SW480 (cell line): ENCODE measurements around the gene ZNF608.
A peak's percentile ranks its signal among the peaks of the same experiment; 100 is the strongest.

Source experiments
- DNase-seq: peaks from one replicate; pipeline ENCODE4 v3.0.0-alpha.2; 2016; ENCODE audit warnings: low spot score

ZNF608 gene

GRCh38 chr5:124719113-124719967, 27.1 kb downstream of the ZNF608 start:
- no peak for DNase-seq

GRCh38 chr5:124718380-124718789, 28.1 kb downstream of the ZNF608 start:
- DNase-seq = peak; percentile 25

GRCh38 chr5:124716169-124716568, 30.3 kb downstream of the ZNF608 start:
- no peak for DNase-seq

GRCh38 chr5:124714910-124715309, 31.5 kb downstream of the ZNF608 start:
- no peak for DNase-seq

DNA sequence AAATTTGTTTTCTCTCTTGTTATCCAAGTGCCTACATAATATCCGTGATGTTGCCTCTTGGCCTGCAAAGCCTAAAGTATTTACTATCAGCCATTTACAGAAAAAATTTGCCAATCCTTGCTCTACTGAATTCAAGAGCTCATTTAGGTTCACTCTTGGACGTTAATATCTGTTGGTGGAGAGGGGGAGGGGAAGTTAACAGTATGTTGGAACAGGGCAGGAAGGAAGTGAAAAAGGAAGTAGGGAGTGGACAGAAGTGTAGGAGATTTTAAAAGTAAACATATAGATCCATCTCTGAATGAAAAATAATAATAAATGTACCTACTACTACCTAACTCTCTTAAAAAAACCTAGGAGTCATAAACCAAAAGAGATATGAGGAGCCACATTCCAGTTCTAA, 32.8 kb downstream of the ZNF608 start:
- no peak for DNase-seq

GRCh38 chr5:124712731-124713305, 33.6 kb downstream of the ZNF608 start:
- no peak for DNase-seq

- DNase-seq = peak; percentile 26
These were observed 38.4 kb downstream of the ZNF608 start for GRCh38 chr5:124708086-124708485.

DNA sequence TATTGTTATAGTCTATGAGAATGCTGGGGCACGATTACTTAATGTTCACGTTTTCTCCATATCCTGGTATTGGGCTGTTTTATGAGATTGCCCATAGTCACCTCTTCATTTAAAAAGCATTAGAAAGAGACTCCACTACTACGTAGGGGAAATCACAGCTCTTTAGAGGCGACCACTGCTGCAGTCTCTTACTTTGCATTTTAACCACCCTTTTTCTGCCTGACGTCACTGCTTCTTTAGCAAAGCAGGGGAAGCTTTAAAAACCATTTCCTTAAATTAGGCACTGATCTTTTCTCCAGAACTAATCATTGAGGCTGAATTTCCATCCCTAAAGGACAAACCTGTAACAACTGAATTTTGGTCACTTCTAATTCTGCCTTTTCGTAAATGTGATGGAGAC, 38.9 kb downstream of the ZNF608 start:
- DNase-seq = no peak

DNA sequence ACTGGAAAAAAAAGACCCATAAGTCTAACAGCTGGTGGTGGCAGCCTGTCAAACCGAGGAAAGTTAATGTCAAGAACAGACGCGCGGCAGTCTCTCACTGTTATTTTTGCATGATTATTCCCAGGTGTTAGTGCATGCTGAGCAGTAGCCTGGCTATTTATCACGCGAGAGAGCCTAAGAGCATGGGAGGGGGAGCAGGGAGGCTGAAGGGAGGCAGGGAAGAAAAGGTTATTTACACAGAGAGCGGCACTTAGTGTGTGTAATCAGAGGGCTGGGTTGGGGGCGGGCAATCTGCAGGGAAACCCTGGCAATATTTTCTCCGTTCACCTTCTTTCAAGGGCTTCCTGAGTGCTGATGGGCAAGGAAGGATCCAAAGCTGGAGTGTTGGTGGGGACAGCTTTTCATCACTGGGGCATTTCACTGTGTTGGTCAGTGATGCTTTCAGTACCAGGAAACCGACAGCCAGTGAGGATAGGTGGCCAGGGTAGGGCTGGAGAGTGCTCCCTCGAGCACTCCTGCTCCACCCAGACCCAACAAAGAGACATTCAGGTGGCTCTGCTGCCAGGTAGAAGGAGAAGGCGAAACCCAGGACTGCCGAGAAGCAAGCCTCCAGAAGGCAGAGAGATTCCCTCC, 39.6 kb downstream of the ZNF608 start:
- no peak for DNase-seq

DNA sequence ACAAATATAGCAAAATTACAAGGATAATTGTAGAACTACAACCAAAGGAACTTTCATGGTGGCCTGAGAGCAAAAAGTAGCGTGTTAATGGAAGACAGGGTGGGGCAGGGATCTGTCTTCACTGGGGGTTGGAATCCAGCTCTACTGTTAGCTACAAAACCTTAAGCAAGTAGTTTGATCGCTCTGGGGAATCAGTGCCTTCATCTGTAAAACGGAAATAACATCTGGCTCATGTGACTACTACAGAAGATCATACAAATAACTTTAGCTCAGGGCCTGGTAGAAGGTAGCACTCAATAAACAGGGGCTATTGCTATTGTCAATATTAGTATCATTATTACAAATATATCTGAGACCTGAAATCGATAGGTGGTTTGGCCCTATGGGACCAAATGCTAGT, 40.4 kb downstream of the ZNF608 start:
- DNase-seq = no peak

GRCh38 chr5:124705577-124705976, 40.9 kb downstream of the ZNF608 start:
- DNase-seq = no peak

GRCh38 chr5:124704594-124705284, 41.7 kb downstream of the ZNF608 start:
- no peak for DNase-seq

DNA sequence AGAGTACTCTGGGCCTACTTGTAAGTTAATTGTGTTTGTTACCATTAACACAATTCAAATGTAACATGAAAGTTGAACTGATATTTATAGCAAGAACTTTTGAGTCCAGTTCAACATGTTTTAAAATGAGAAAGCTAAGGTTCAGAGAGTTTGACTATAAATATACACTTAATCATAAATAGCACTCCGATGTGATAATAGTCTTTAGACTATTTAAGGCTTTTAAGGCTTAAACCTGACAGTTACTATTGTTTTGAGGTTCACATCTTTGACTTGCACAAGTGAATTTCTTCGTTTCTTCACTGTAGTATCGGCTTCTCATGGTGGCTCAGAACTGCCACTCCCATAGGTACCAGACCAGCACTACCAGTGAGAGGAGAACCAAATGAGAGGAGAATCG, 42.4 kb downstream of the ZNF608 start:
- DNase-seq = no peak

GRCh38 chr5:124702525-124702924, 43.9 kb downstream of the ZNF608 start:
- no peak for DNase-seq

DNA sequence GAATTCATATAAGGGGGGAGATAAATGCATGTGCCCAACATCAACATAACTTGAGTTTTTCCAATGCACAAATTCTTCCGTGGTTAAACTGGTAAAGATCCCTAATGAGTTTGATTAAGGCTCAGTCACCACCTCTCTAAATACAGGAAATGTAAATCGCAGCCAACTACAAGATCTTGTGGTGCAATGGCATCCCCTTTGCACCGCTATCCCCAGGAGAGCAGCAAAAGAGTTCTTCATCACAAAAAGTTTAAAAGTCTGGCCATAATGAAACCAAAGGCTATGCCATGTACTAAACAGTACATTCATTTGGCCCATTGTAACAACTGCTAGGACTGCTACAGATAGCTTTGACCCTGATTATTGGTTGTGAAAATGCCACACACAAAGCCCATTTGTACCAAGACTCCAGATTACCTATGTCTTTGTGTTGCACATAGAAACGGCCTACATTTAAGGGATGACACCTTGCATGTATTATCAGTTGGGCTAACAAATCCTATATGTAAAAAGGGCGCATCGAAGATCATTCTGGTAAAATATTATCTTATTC, 44.5 kb downstream of the ZNF608 start:
- no peak for DNase-seq

DNA sequence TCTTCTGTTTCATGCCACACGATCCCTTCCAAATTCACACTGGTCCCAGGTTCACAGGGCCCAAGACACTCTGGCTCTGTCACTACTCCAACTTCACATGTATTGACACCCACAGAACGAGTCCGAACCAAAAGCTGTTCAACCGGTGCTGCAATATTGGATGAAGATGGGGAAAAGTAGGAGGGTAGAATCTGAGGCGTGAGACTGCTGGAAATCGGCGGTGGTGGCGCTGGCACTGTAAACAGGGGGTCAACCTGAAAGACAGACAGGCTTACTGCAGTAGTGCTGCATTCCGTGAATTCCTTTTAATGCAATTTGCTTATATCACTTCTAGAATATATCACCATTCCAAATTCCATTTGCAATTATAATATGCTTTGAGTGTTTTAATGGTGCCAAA, 45.4 kb downstream of the ZNF608 start:
- DNase-seq = no peak

DNA sequence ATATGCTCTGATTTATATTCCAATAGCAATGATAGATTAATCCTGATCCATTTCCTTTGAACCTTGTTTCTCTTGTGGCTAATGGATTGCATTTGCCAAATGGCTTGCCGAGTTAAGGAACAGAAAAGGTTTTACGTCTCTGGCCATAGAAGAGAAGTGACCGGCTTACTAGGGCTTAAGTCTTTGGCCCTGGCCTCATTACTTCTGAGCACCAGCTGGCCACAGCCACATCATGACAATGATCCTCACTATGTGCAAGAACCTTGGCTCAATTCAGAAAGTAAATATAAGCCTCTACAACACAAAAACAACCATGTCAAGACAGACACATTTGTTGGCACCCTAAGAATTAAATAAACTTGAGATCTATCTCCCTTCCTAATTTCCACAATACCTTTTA, 46.1 kb downstream of the ZNF608 start:
- no peak for DNase-seq

GRCh38 chr5:124698770-124699169, 47.7 kb downstream of the ZNF608 start:
- no peak for DNase-seq

DNA sequence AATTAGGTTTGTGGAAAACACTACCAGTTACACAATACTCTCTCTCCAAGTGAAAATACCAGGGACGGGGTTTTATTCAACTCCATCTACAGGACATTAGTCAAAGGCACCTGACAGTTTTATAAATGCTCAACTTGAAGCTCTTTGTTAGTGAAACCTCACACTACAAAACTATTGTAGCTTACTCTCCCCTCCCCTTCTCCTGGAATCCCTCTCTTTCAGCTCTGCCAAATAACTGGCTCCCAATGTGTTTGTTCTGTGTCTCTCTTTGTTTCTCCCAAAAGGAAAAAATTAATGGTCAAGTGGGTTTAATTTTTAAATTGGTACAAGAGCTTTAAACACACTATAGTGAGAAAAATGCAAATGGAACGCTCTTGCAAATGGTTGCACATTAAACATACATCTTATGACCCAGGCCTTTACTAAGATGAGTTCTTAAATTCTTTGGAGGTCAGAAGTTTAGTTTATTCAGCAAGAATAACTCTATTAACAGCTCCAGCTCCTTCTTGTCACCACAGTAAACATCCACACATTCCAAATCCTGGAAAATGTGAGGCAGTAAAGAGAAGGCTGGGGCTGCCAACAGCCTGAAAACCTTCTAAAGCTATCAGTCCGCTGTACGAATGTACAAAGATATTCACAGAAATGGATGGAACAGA, 48.4 kb downstream of the ZNF608 start:
- DNase-seq = no peak

- no peak for DNase-seq
These were observed 48.9 kb downstream of the ZNF608 start for GRCh38 chr5:124697501-124697900.

- DNase-seq = no peak
These were observed 49.5 kb downstream of the ZNF608 start for GRCh38 chr5:124696898-124697297.
